ENCODE results near the gene FAM221A.
"Not testable (repeated sequence)": the region's sequence is repeated elsewhere in the genome, so short reads cannot be mapped to it uniquely, and the experiment has no call there.

The FAM221A gene

GRCh38 chr7:23709081-23709750 lies 29.2 kb downstream of the FAM221A start:
- DNase-seq, result no peak

DNA sequence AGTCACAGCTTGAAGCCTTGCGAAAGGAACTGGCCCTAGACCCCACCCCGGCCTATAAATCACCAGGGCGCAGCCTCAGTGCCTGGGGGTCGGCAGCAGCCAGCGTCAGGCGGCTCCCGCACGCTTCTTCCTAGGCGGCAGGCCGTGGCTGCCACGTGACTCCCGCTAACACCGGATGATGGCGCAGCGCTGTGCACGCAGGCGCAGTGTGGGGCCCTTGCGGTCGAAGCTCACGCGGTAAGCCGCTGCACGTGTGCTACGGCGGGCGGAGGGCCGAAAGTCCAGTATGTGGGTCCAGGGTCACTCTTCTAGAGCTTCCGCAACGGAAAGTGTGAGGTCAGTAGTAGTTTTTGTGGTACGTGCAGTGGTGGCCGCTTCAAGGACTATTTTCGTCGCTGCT lies 30.0 kb downstream of the FAM221A start, which contains the start of gene STK31:
STK31 (plus strand) TSS at position 220 of the 400 bp plus-strand sequence; CDS start at position 287, 67 bp downstream.
- no peak for DNase-seq

DNA sequence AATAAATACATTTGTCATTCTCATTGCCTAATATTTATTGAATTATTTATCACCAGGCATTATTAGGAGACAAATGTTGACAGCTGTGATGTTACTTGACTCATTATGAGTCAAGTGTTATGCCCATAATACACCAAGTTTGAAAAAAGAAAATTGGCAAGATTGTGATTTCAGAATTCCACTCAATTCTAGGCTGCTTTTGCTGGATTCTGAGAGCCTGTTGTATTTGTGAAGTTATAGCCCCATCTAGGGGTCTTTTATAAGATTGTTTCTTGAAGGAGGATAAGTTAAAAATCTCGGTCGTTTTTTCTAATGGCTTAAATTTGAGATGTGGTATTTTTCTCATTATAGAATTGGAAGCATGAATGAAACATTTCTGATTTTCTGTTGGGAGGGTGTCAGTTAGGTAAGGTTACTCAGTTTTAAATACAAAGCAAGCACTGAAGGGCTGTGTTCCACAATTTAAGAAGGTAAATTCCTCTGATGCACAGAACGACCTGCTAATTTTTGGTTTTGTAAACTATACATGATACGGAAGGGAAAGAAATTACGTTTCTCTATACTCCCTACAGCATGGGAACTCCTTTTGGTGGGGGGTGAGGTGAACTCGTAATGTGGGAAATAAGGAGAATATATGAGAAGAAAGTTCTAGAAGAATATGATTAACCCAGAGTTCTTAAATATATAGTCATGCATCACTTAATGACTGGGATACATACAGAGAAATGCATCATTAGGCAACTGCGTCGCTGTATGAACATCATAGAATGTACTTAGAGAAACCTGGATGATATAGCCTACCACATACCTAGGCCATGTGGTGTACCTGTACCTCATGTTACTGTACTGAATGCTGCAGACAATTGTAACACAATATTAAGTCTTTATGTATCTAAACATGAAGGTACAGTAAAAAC lies 32.6 kb downstream of the FAM221A start:
- peak; percentile 12 for DNase-seq

- DNase-seq, result no peak
Observed at GRCh38 chr7:23713285-23714149, 33.5 kb downstream of the FAM221A start.

DNA sequence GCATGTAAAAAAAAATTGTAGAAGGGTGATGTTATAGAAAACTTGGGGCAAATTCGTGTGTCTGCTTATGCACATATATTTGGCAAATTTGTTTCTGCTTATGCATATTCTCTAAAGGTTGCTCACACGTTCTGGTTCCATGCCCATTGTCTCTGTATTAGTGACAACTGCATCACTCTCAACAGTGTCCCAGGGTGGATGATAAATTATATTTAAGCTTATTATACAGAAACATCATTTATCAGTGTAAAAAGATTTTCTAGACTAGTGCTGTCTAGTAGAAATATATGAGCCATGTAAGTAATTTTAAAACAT lies 34.1 kb downstream of the FAM221A start:
- DNase-seq, result no peak

GRCh38 chr7:23714579-23714978 lies 34.6 kb downstream of the FAM221A start:
- no peak for DNase-seq

DNA sequence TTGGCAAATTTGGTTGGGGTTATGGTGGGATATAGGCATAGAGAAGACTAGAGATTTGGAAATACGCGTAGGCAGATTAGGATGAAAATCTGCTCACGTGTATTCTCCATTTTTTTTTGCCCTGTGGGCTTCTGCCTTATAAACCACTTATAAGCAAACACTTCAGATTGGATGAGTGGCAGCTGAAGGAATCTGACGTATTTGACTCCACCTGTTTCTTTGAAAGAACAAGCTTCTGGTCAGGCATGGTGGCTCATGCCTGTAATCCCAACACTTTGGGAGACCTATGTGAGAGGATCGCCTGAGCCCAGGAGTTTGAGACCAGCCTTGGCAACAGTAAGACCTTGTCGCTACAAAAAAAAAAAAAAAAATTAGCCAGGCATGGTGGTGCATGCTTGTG lies 35.1 kb downstream of the FAM221A start:
- no peak for DNase-seq

- DNase-seq, result no peak
Observed at GRCh38 chr7:23717788-23718187, 37.8 kb downstream of the FAM221A start.

DNA sequence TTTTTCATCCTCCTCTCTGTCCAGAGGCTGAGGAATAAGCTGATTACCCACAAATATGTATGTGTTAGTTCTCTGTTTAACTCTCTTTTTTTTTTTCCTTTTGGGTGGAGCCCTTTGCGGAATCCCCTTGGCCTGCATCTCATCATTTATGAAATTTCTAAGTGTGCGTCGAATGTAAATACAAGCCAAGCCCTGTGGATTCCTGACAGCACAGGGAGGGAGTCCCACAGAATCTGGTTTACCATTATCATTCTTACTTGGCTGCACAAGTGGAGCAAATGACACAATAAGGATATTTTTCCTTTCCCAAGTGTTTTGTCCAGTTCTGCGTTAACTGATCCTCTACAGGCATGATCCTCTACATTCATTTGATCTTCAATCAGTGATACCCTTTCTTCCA lies 41.5 kb downstream of the FAM221A start:
- DNase-seq, result no peak

DNA sequence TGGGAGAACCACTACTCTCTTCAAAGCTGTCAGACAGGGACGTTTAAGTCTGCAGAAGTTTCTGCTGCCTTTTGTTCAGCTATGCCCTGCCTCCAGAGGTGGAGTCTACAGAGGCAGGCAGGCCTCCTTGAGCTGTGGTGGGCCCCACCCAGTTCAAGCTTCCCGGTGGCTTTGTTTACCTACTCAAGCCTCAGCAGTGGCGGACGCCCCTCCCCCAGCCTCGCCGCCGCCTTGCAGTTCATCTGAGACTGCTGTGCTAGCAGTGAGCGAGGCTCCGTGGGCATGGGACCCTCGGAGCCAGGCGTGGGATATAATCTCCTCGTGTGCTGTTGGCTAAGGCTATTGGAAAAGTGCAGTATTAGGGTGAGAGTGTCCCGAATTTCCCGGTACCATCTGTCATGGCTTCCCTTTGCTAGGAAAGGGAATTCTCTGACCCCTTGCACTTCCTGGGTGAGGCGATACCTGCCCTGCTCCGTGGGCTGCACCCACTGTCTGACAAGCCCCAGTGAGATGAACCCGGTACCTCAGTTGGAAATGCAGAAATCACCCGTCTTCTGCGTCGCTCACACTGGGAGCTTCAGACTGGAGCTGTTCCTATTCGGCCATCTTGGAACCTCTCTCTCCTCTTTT lies 42.7 kb downstream of the FAM221A start:
- DNase-seq, result not testable (repeated sequence)

GRCh38 chr7:23724113-23724512 lies 44.1 kb downstream of the FAM221A start:
- not testable (repeated sequence) for DNase-seq

GRCh38 chr7:23742051-23742450 lies 62.1 kb downstream of the FAM221A start:
- DNase-seq, result no peak

DNA sequence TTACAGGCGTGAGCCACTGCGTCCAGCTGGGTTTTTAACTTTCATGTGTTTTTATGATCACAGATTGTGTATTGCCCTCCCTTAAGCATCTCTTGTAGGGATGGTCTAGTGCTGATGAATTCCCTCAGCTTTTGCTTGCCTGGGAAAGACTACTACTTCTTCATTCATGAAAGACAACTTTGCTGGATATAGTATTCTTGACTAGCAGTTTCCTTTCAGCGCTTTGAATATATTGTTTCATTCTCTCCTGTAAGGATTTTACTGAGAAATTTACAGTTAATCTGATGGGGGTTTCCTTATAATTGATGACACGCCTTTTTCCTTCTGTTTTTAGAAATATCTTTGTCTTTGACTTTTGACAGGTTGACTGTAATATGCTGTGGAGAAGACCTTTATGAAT lies 63.2 kb downstream of the FAM221A start:
- no peak for DNase-seq

DNA sequence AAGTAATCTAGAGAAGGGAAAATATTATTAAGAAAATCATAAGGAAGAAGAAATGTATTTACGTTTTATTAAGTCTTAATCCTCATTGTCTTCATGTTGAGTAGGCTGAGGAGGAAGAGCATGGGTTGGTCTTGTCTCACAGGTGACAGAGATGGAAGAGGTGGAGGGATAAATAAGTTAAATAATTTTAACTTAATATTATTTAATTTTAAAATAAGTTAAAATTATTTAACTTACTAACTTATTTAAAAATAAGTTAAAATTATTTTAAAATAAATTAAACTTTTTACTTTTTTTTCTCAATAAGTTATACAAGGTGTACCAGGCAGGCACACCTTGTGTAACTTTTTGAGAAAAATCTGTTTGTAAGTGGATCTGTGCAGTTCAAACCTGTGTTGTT lies 66.6 kb downstream of the FAM221A start:
- DNase-seq, result no peak

DNA sequence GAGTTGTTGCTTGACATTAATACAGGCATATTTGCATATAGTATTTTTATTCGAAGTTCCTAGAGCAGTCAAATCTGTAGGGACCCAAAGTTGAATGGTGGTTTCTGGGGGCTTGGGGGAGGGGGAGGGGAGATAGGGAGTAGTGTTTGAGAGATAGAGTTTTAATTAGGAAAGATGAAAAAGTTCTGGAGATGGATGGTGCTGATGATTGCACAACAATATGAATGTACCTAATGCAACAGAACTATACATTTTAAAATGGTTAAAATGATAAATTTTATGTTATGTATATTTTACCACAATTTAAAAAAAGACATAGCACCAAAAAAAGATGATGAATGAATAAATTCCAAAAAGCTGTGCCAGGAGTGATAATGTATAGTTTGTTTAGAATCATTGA lies 71.9 kb downstream of the FAM221A start:
- no peak for DNase-seq

Measured in NCI-H526 treated with DMSO at 0.1 percent for 48 hours (cell line).